Endothelial cell (in vitro differentiated cells): Measurements from ENCODE around the gene SIRPA. TPM values are rescaled to one million over a fixed set of nuclear protein-coding genes. Genes with fewer than 3 reads are reported as not detected.

ENCODE experiments used
- DNase-seq: peaks from one replicate; pipeline ENCODE4 v3.0.0; 2021; ENCODE audit warnings: low spot score
- H3K27ac Mint-ChIP-seq: one replicate; pipeline ENCODE4 v1.8.0; 2021; ENCODE audit warnings: mixed read lengths, inconsistent platforms; ENCODE audit not compliant: unreplicated experiment
- H3K27me3 Mint-ChIP-seq: one replicate; pipeline ENCODE4 v1.8.0; 2021; ENCODE audit warnings: mild to moderate bottlenecking, moderate library complexity, mixed read lengths, inconsistent platforms; ENCODE audit not compliant: unreplicated experiment
- H3K36me3 Mint-ChIP-seq: one replicate; pipeline ENCODE4 v1.8.0; 2021; ENCODE audit warnings: mild to moderate bottlenecking, low read depth, mixed read lengths, inconsistent platforms; ENCODE audit not compliant: unreplicated experiment
- H3K4me1 Mint-ChIP-seq: one replicate; pipeline ENCODE4 v1.8.0; 2021; ENCODE audit warnings: mild to moderate bottlenecking, mixed read lengths, inconsistent platforms; ENCODE audit not compliant: unreplicated experiment
- H3K4me3 Mint-ChIP-seq: one replicate; pipeline ENCODE4 v1.8.0; 2021; ENCODE audit warnings: mild to moderate bottlenecking, mixed read lengths, inconsistent platforms; ENCODE audit not compliant: unreplicated experiment
- H3K9me3 Mint-ChIP-seq: one replicate; pipeline ENCODE4 v1.8.0; 2021; ENCODE audit warnings: mixed read lengths, inconsistent platforms; ENCODE audit not compliant: unreplicated experiment
- total RNA-seq: library from RNA; stranded (reverse); fragmentation: NEBNext Ultra II Directional; extraction: Animal tissue kit (Norgen Biotek cat#: 25700); gene quantifications from one replicate; pipeline ENCODE4 v1.2.1, GENCODE V29; 2021; ENCODE audit not compliant: unreplicated experiment
- TF ChIP-seq, protein P1 (sequence below): fragments of 200-600 bp; sonication (generic); IDR thresholded peaks from one replicate; pipeline ENCODE4 v1.5.0; 2021; ENCODE audit warnings: antibody characterized with exemption; ENCODE audit not compliant: unreplicated experiment

SIRPA gene
- total RNA-seq, 1 donor from 2014 or later = 132 TPM

DNA sequence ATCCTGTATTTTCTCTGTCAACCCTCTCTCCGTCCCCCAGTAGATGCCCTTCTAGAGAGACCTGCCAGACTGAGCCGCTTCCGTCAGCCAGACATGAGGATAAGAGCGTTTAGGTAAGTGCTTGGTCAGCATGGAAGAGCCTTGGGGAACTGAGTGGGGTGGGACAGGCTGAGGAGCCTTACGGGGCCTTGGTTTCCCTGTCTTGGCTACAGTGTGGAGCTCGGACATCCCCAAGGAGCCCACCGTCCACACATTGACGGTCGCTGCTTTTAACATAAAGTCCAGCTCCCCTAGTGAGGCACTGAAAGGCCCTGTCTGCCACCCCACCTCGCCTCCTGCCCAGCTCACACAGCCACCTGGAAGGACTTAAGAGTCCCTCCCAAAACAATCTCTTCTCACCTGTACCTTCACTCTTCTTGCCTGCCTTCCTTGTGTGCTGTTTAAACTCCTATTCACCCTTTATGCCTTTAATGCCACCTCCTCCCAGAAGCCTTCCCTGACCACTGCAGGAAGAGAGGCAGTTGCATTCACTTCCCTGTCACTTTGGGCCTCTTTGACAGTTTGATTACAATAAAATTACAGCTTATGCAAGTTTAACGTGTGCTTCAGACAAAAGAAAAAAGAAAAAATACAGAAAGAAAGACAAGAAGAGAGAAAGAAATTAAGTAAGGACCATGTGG, 56.4 kb downstream of the SIRPA start:
- DNase-seq = no peak
- H3K36me3 Mint-ChIP-seq = no peaks in the 10 kb centered on the region
- TF ChIP-seq, protein P1, sequence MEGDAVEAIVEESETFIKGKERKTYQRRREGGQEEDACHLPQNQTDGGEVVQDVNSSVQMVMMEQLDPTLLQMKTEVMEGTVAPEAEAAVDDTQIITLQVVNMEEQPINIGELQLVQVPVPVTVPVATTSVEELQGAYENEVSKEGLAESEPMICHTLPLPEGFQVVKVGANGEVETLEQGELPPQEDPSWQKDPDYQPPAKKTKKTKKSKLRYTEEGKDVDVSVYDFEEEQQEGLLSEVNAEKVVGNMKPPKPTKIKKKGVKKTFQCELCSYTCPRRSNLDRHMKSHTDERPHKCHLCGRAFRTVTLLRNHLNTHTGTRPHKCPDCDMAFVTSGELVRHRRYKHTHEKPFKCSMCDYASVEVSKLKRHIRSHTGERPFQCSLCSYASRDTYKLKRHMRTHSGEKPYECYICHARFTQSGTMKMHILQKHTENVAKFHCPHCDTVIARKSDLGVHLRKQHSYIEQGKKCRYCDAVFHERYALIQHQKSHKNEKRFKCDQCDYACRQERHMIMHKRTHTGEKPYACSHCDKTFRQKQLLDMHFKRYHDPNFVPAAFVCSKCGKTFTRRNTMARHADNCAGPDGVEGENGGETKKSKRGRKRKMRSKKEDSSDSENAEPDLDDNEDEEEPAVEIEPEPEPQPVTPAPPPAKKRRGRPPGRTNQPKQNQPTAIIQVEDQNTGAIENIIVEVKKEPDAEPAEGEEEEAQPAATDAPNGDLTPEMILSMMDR = no peak
- H3K4me3 Mint-ChIP-seq = no peak overlapping the region
- H3K9me3 Mint-ChIP-seq = no peaks in the 10 kb centered on the region
- peaks cover 1% of the 10 kb centered on the region for H3K27me3 Mint-ChIP-seq
- no peak overlapping the region for H3K27ac Mint-ChIP-seq
- H3K4me1 Mint-ChIP-seq = peaks cover 29% of the 10 kb centered on the region

- Mint-ChIP-seq H3K27me3 (peaks cover 1% of the 10 kb centered on the region), H3K4me1 (peaks cover 21% of the 10 kb centered on the region)
These were observed 57.7 kb downstream of the SIRPA start for GRCh38 chr20:1952737-1953530.

DNA sequence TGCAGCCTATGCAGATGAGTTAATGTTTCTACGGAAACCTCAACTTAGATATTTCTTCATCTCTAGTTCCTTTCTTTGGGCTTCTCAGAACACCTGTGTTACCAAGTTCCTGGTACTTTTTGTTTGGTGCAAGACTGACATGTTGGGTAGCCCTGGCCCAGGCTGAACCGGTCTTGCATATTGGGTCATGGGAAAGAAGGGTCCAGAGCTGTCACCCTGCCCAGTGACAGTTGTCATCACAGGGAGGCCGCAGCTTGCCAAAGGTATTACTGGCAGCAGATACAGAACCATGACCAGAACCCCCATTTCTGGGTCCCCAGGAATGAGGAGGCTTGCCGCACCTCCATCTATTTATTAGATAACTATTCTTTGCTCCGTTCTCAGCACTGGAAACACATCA, 58.4 kb downstream of the SIRPA start:
- Mint-ChIP-seq H3K27me3 (peaks cover under 1% of the 10 kb centered on the region), H3K27ac (no peak overlapping the region), H3K4me3 (no peak overlapping the region), H3K9me3 (no peaks in the 10 kb centered on the region), H3K36me3 (no peaks in the 10 kb centered on the region), H3K4me1 (peaks cover 16% of the 10 kb centered on the region)
- DNase-seq = no peak
- TF ChIP-seq, protein P1 = no peak

More at GRCh38 chr20:1952737-1953530, 57.7 kb downstream of the SIRPA start:
- TF ChIP-seq, protein P1 = no peak
- no peak for DNase-seq
- H3K9me3 Mint-ChIP-seq = no peaks in the 10 kb centered on the region
- H3K36me3 Mint-ChIP-seq = no peaks in the 10 kb centered on the region
- no peak overlapping the region for H3K27ac Mint-ChIP-seq
- H3K4me3 Mint-ChIP-seq = no peak overlapping the region

GRCh38 chr20:1955217-1955616, 60.0 kb downstream of the SIRPA start:
- TF ChIP-seq, protein P1 = no peak
- H3K9me3 Mint-ChIP-seq = no peaks in the 10 kb centered on the region
- DNase-seq = no peak
- no peaks in the 10 kb centered on the region for H3K27me3 Mint-ChIP-seq
- H3K36me3 Mint-ChIP-seq = no peaks in the 10 kb centered on the region
- H3K4me1 Mint-ChIP-seq = peaks cover under 1% of the 10 kb centered on the region
- H3K4me3 Mint-ChIP-seq = no peak overlapping the region
- H3K27ac Mint-ChIP-seq = no peak overlapping the region

DNA sequence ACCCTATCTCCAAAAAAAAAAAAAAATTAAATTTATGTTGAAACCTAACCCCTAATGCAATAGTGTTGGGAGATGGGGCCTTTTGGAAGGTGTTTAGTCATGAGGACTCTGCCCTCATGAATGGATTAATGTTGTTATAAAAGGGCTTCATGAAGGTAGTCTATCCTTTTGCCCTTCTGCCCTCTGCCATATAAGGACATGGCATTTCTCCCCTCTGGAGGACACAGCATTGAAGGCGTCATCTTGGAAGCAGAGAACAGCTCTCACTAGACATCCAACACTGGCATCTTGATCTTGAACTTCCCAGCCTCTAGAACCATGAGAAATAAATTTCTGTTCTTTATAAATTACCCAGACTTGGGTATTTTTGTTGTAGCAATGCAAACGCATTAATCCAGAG, 63.2 kb downstream of the SIRPA start:
- Mint-ChIP-seq H3K36me3 (no peaks in the 10 kb centered on the region), H3K4me1 (peaks cover 4% of the 10 kb centered on the region)
- TF ChIP-seq, protein P1 = no peak

More for the DNA sequence above, 63.2 kb downstream of the SIRPA start:
- DNase-seq = no peak
- no peak overlapping the region for H3K27ac Mint-ChIP-seq
- no peaks in the 10 kb centered on the region for H3K9me3 Mint-ChIP-seq
- peaks cover 1% of the 10 kb centered on the region for H3K27me3 Mint-ChIP-seq
- no peak overlapping the region for H3K4me3 Mint-ChIP-seq
